Activated CD4-positive, alpha-beta T cell treated with anti-CD3 and anti-CD28 coated beads, Interleukin-2, amount 50 U/mL, for 48 hours (primary cell): ENCODE data around the gene SH3BGRL2.
"Not testable (repeated sequence)": the region's sequence is repeated elsewhere in the genome, so short reads cannot be mapped to it uniquely, and the experiment has no call there.

Experiments
- DNase-seq, 2 experiments: peaks; one replicate each; pipeline ENCODE4 v3.0.0-alpha.2; 2020

SH3BGRL2 gene

DNA sequence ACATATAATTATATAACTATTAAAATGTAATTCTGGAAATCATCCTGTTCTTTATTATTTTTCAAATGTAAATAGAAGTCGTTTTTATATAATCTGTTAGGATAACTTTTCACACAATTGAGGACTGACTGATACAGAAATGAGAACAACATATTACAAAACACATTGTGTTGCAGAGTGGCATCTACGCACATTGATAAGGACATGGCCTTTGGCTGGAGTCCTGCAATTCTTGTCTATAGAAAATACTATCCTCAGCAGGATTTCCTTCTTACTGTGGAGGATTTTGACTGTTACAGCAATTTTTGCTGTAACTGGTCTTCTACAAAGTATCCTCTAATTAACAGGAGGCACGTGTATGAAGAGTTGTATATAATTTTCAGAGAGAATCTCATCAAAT is 19.8 kb downstream of the SH3BGRL2 start:
- no peak for DNase-seq

DNA sequence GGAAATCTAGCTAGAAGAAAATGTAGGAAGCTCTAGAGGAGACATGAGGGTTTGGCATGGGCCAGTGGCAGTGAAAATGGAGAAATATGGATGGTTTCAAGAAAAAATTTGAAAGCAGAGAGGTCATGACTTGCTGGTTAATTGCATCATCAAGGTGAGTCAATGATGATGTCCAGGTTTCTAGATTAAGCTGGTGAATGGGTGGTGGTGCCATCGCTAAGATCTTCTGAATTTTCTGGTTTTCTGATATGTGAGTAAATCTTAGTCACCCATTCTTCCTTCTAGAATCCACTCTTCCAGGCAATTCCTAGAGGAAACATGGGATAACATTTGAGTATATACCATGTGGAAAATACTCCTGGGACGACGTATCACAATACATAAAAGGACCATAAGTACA is 25.0 kb downstream of the SH3BGRL2 start:
- DNase-seq: no peak

DNA sequence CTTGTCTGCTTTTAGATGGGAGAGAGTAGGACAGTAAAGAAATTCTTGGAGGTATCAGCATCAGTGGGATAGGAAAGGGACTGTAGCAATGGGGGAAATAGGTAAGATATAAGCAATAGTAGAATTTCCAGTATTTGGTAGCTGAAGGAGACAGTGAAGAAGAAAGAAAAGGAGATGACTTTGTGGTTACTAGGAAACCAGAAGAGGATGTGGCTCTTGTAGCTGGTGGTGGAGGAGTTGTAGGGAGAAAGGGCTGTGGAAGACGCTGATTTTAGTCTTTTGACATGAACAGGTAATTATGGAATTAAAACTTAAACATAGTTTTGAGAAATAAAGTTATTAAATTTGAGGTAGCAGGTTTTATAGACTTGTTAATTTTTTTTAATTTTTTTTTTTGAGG is 26.1 kb downstream of the SH3BGRL2 start:
- no peak for DNase-seq

DNA sequence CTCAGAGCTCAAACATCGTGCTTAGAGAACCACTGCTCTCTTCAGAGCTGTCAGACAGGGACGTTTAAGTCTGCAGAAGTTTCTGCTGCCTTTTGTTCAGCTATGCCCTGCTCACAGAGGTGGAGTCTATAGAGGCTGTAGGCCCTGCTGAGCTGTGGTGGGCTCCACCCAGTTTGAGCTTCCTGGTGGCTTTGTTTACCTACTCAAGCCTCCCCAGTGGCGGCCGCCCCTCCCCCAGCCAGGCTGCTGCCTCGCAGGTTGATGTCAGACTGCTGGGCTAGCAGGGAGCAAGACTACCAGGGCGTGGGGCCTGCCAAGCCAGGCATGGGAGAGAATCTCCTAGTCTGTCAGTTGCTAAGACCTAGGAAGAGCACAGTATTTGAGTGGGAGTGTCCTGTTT is 32.5 kb downstream of the SH3BGRL2 start:
- DNase-seq: not testable (repeated sequence)

DNA sequence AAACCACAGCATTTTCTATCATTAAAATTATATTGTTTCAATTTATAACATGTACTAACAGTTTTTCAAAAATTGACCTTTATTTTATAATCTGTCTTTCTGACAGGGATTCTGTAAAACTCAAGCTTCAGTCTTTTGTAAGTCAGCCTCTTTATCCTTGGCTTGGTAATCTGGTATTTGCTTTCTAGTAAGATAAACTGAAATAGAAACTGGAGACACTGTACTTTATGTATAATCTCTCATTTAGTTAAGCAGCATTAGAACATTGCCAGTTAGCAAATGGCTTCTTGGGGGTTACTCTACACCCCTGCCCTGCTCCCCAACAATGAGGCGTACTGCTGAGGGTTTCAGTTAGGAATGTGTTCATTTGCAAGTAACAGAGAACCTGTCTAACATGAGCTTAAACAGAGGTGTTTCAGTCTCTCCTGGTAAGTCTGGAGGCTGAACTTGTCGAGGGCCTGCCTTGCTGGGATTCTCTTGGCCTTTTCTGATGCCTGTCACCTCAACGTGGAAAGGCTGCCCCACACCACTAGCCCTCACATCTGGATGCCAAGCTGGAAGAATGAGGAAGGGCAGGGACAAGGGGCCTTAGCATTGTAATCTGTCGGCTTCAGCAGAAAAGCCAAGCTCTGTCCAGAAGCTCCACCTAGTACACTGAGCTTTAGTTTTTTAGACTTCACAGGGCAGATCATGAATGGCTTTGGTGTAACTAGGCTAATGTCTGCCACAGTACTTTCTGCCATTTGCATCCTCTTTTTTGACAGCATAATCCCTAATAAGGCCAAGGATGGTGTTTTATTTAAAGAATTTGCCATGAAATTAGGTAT is 34.8 kb downstream of the SH3BGRL2 start:
- no peak for DNase-seq

DNA sequence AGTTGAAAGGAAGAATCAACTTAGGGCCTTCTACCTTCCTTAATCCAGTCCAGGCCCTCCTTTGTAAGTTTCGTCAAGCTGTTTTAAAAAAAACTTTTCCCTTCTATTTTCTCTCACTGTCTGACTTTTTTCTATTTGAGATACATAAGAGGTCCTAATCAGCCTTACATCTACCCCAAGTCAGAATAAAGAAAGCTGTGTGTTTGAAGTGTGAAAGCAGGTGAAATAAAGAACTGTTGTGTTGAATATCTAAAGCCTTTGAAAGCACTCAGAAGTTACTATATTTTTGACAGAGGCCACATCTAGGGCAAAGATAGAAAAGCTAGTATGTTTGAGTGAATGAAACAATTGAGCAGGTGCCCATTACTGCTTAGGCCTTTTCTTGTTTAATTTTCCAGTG is 35.5 kb downstream of the SH3BGRL2 start:
- no peak for DNase-seq

DNA sequence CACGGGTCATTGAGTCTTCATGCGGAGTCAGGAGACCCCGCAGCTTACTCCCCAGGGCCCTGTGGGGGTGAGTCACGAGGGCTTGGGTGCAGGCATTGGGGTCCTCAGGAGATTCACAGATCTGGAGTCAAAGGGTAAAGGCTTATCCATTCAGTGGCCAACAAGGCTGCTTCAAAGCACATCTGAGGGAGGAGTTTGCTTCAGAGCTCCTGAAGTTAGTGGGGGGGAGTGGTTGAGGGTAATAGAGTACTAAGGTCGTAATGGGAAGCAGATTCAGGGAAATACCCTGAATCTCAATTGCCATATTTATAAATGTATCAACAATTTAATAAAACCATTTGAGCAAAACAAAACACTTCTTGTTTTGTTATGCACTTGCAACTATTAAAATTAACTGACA is 37.3 kb downstream of the SH3BGRL2 start:
- no peak for DNase-seq

DNA sequence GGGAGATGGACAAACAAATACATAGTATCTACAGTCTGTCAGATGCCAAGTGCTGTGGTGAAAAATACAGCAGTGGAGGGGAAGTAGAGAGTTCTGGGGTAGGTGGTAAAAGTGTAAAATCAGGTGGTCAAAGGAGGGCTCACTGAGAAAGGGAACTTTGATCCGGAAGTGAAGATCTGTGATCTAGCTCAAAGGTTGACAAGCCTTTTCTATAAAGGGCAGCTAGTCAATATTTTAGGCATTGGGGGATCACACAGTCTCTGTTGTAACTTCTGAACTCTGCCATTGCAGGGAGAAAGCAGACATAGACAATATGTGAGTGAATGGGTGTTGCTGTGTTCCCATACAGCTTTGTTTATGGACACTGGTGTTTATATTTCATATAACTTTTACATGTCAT is 38.6 kb downstream of the SH3BGRL2 start:
- no peak for DNase-seq

DNA sequence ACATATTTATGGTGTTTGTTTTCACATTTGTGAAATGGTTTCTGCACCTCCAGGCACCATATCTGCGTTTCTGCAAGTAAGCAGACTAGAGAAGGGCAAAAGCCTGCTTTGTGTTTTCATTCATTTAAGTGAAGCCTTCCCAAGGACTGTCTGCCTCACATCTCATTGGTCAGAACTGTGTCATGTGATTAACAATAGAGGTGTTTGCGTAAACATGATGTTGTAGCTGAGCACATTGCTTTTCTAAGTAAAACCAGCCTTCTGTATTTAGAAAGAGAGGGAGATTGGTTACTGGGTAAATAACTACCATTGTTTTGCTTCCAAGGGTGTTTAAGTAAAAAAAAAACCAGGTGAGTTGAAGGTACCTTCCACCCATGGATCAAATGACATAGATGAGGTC is 39.7 kb downstream of the SH3BGRL2 start:
- no peak for DNase-seq

DNA sequence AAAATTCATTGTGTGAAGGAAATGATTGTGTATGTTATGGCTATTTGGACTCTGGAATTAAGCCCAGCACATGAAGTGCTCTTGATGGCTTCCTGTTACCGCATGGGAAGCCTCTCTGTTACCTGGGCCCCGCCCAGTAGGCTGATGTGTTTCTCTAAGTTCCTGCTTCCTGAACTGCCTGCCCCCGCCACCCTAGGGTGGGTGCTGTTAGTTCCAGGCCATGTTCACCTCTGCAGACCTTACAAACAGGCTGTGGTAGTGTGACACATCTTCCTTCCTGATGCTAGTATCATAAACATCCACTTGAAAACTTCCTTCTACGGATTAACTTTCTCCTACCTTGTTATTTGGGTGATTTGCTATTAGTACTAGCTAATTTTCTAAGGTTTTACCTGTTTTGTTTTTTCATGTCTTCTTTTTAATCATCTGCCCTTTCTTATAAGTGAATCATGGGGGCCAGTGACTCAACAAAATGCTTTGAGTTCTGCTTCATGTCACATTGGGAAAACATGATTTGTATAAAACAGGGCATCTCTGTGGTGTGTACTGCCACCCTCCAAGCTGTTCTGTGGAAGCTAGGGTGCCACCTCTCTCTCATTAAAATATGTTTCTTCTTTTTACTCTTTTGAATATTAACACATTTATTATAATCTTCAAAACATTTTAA is 40.6 kb downstream of the SH3BGRL2 start:
- DNase-seq: peak; percentile 19 to 40

DNA sequence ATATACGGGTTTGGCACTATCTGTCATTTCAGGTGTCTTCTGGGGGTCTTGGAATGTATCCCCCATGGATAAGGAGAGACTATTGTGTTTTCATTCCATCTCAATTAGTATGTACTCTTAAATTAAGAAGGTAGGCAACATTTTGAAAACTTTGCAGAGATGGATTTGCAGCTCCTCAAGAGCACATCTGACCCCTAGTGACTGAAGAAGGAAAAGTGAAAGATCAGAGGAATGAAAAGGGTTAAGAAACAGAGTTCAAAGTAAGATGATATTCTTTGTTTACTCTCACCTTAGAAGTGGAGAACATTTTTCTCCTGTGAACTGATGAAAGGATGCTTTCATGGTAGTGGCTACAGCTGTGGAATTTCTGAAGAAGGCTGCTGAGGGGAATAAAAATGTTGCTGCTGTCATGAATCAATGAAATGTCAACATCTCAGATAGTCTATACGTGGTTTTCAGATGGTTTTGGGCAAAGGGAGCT is 41.5 kb downstream of the SH3BGRL2 start:
- DNase-seq: no peak

DNA sequence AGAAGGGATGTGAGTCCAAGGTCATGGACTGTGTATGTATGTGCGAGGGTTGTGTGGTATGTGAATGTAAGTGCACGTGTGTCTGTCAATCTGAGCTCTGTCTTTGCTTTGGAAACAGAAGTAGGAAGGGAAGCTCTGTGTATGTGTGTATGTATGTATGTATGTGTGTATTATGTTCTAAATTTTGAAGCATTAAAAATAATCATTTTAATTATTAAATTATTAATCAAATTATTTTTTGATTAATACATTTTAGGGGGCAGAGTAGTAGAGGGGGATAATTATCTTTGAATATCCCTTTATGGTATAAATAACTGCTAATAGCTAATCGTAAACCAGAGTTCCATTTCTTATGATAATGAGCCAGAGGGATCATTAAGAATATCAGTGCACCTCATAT is 42.8 kb downstream of the SH3BGRL2 start:
- DNase-seq: no peak

DNA sequence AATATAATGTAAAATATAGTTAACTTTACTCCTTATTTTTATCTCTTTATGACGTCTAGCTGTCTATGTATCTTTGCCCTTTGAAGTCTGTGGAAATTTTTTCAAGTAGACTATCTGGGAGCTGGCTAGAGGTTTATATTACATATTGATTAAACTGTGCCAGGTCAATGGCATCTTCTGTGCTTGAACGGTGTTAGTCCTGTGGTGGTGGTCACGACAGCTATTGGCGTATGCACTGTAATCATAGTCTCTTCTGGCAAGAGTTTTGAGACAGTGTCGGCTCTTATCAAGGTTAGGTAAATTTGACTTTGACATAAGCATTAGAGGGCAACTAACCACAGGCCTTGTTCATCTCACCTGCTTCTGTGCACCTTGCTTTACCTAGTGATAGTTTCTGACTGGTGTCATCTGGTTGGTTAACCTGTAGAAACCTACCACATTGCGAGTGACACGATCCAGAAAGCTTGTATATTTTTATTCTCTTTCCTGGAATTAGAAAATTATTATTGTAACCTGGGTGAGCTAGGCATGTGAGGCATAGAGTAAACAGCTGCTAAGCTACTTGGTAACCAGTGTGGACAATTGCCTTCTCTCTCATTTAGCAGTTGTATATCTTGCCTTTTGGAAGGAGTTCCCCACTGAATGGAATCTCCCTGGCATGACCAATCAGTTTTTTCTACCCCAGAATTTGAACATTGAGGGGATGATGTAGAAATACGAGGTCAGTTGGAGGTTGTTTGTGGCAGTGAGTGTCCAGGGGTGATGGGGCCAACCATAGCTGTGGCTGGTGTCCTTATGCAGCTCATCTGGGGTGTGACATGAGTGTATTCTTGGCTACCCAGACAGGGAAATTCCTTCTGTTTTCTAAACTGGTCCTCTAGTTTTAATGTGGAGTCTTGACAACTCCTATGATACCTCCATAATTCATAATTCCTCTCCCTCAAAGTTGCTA is 45.9 kb downstream of the SH3BGRL2 start:
- no peak for DNase-seq

DNA sequence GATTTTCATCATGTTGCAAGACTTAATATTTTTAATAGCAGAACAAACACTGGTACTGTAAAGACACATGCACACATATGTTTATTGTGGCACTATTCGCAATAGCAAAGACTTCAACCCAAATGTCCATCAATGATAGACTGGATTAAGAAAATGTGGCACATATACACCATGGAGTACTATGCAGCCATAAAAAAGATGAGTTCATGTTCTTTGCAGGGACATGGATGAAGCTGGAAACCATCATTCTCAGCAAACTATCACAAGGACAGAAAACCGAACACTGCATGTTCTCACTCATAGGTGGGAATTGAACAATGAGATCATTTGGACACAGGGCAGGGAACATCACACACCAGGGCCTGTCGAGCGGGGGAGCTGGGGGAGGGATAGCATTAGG is 51.6 kb downstream of the SH3BGRL2 start:
- not testable (repeated sequence) for DNase-seq

DNA sequence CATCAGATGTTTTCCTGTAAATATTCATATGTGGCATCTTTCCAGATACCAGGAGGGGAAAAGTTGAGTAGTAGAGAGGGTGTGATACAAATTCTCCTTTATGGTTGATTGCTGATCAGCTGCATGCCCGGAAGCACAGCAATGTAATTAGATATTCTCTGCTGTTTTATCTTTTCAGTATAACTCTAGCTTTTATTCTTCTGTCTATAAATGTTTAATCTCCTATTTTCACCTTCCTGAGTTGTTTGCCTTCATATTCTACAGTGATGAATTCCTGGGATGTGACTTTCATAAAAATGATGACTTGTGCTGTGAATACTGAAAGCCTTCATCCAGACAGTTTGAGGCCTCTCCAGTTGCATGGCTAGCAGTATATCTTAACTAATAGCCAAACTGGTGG is 53.7 kb downstream of the SH3BGRL2 start:
- no peak for DNase-seq

DNA sequence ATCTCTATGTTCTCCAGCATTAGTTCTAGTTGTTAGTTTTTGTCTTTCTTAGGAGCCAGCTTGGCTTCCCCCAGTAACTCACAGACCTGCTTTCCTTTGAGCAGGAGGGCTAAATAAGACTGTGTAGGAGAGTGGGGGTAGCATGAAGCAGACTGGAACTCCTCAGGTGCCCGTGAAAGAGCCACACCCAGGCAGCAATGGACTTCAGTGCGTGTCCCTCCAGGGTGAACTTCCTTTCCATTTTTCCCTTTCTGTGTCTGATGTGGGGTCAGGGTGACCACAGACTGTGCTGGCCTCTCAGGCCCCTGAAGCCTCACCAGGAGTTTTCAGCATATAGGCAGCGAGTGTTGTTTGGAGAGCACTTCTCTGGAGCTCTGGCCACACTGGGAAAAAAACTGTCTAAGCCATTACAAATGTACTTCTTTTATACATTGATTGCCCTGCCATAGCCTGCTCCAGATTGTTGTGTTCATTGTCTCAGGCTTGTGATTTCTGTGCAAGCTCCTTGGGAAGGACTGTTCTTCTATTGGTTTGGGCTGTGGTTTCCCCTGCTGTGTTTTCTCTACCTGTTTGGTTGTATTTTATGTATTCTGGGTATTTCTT is 55.7 kb downstream of the SH3BGRL2 start:
- no peak for DNase-seq

DNA sequence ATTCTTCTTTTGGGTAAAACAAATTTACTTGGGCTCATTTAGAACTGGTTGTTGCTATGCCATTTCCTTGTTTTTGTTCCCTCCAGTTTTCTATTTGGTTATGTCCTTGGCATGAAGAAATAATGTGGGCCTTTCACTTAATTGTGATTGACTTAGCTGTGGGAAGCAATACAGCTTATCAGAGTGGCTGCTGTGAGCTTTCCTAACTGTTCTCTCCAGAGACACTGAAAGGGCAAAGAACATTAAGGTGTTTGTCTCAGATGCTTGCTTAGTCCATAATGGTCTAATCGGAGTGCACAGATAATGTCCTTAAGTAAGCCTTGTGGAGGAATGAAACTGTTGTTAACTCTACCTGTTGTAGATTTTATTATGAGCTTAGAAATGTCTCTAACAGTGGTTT is 56.6 kb downstream of the SH3BGRL2 start:
- no peak for DNase-seq

DNA sequence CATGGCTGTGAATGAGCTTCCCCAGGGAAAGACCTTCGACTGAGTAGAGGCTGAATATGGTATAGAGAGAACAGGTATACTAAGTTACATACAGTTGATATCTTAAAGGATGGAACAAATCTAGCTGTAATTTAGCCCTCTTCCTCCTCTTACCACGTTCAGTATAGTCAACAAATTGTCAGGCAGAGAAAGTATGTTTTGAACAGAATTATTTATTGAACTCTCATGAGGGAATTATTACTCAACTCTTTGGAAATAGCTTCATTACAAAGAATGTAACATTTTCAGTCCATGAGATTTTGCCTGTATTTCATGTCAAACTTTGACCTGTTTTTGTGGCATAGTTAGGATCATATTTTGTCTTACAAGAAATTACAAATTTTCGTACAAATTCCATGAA is 63.0 kb downstream of the SH3BGRL2 start:
- no peak for DNase-seq

DNA sequence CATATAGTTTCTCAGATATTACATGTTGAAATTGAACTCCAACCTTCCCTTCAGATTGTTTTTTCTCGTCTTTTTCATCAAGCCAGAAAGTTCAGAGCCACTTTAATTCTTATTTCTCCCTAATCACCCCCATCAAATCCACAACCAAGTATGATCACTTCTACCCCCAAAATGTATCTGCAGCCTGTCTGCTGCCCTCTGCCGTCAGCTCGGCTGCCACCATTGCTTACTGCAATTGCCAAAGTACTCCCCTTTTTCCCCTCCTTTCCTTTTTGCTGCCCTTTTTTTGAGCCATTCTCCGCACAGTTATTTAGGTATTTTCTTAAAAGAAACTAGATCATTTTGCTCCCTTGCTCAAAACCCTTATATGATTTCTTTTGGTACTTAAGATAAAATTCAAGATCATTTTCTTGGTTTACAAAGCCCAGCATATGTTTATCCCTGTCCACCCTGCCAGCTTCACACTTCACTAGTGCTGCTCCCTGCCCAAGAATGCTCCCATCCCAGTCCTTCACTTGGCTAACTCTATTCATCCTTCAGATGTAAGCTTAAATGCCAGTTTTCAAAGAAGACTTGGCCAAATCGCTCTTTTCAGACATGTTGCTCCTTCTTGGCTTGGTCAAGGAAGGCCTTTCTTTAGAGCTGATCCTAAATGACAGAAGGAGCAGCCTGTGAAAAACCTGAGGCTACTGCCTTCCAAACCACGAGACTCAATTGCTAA is 63.7 kb downstream of the SH3BGRL2 start:
- DNase-seq: no peak

DNA sequence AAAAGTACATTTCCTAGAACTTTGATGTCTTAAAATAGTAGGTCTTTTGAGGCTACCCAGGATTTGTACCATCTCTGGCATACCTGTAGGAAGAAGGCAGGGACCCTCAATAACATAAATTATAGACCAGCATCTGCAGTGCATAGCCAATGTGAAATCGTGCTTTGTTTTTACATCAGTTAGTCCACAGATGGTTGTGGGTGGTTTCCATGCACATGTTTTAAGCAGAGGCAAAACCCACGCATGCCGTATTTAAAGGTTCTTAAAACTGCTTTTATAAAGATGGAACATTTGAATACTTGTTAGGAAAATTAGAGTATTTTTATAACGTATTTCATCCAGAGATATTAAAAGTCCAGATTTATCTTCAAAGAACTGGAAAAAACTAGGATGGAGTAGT is 66.3 kb downstream of the SH3BGRL2 start:
- DNase-seq: no peak

DNA sequence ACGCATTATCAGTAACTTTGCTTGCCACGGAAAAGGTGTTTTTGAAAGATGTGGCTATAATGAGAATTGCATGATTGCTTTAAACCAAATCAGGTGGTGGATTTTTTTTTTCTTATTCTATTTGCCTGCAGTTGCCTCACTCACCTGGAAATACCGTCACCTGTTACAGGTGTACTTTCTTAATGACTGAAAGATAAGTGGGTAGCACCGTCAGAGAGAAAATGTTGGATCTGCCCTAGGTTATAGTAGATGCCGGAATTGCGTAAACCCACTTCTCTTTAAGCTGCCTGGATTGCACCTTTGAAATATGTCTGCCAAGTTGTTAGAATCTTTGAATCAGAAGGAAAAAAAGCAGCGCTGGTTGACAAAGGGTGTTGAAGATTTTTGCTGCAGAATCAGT is 68.5 kb downstream of the SH3BGRL2 start:
- DNase-seq: no peak

DNA sequence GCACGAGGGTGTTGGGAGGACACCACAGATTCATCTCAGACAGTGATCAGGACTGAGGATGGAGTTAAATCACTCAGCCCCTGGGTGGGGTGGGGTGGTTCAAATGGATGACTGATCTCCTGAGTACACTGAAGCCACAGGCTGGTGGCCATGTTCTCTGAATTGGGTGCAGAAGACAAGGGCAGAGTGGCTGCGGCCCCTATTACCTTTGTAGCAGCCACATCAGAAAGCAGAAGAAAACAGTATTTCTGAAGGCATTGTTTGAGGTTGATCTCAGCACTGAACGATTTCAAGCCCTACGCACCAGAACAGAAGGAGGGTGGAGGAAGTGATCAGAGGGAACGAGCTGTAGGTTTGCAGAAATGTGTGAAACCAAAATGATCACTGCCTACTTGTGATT is 71.6 kb downstream of the SH3BGRL2 start:
- DNase-seq: peak in 1 of 2 experiments; percentile 2
